ENCODE results near the gene TOMM70. TPM values are rescaled to one million over a fixed set of nuclear protein-coding genes. Genes with fewer than 3 reads are reported as not detected.

Gene TOMM70
- total and polyA plus RNA-seq, 10 donors, result 10.6 to 37.2 (median 30.4) TPM

DNA sequence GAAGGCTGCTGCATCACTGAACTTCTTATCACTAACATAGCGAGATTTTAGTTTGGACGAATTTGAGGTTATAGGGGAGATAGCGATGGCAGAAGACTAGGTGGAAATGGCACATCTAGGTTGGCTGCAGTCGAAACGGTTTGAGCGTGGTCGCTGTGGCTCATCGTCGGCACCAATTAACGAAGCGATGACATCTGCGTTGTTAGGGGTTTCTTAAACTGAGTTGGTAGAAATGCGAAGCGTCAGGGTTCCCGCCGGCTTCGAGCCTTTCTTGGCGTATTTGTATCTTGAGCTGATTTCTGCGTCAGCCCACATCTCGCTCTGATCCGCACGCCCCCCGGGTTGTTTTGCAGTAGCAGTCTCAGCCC, 769 bp upstream of the TOMM70 start:
- H3K27me3 ChIP-seq (replicated peaks in 1 of 7), result no peaks in the 10 kb centered on the region
- H3K4me1 ChIP-seq, result peaks cover 26 to 66% (median 50%) of the 10 kb centered on the region in 6 donors
- no peaks in the 10 kb centered on the region for H3K36me3 ChIP-seq
- TF ChIP-seq POLR2AphosphoS5 (IDR thresholded peaks at IDR 0.05), result no peak
- no peak for TF ChIP-seq POLR2A (IDR thresholded peaks at IDR 0.05)
- TF ChIP-seq, protein P1, sequence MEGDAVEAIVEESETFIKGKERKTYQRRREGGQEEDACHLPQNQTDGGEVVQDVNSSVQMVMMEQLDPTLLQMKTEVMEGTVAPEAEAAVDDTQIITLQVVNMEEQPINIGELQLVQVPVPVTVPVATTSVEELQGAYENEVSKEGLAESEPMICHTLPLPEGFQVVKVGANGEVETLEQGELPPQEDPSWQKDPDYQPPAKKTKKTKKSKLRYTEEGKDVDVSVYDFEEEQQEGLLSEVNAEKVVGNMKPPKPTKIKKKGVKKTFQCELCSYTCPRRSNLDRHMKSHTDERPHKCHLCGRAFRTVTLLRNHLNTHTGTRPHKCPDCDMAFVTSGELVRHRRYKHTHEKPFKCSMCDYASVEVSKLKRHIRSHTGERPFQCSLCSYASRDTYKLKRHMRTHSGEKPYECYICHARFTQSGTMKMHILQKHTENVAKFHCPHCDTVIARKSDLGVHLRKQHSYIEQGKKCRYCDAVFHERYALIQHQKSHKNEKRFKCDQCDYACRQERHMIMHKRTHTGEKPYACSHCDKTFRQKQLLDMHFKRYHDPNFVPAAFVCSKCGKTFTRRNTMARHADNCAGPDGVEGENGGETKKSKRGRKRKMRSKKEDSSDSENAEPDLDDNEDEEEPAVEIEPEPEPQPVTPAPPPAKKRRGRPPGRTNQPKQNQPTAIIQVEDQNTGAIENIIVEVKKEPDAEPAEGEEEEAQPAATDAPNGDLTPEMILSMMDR (IDR thresholded peaks at IDR 0.05 in 8 of 11, conservative IDR thresholded peaks at IDR 0.05 in 3 of 11), result no peak
- H3K4me3 ChIP-seq, result peak overlapping the region; percentile 72 to 97 (median 94)
- H3K27ac ChIP-seq, result peak overlapping the region; percentile 65 to 95 (median 92)
- intact Hi-C loops (cut with DNase I; ENCODE audit: low total_unique reads), result loop anchor here (10.0 kb wide), 1 partner anchor 93 kb away; the partner anchor contains the start of gene TMEM45A
- peak; percentile 86 for DNase-seq
- H3K9me3 ChIP-seq, result peaks cover 0 to 3% (median 2%) of the 10 kb centered on the region in 8 donors
- WGBS, 5 donors, result 0 to 1% (median 1%) methylated on average over 23 of the region's 23 CpGs

DNA sequence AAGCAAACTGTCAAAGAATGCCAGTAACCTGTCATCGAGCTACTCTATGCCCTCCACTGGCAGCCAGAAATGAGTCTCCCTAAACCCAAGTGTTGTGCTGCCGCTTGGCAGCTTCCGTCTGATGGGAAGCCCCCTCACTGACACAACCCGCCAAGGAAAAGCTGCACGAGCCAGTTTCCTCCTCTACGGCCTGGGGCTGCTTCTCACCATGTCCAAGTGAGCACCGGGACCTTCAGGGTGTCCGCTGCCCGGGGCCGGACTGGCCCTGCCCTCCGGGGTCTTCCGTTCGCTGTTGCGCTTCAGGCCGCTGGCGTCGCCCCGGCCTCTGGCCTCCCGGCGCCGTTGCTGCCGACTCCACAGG, 490 bp downstream of the TOMM70 start:
- Histone ChIP-seq H3K4me1 (peaks cover 26 to 79% (median 56%) of the 10 kb centered on the region in 6 donors), H3K9me3 (no peaks in the 10 kb centered on the region), H3K36me3 (no peaks in the 10 kb centered on the region), H3K4me3 (peak overlapping the region; percentile 72 to 97 (median 94)), H3K27ac (peak overlapping the region; percentile 65 to 95 (median 92)), H3K27me3 (replicated peaks in 1 of 7) (no peaks in the 10 kb centered on the region)
- no peak for TF ChIP-seq POLR2A (IDR thresholded peaks at IDR 0.05)
- TF ChIP-seq, protein P1 (IDR thresholded peaks at IDR 0.05 in 8 of 11, conservative IDR thresholded peaks at IDR 0.05 in 3 of 11), result no peak
- no peak for TF ChIP-seq POLR2AphosphoS5 (IDR thresholded peaks at IDR 0.05)
- intact Hi-C loops (cut with DNase I; ENCODE audit: low total_unique reads), result loop anchor here (10.0 kb wide), 1 partner anchor 94 kb away; the partner anchor contains the start of gene TMEM45A
- 0 to 1% (median 0%) methylated on average over 6 to 22 of the region's 22 CpGs for WGBS, 5 donors
- DNase-seq, result no peak

DNA sequence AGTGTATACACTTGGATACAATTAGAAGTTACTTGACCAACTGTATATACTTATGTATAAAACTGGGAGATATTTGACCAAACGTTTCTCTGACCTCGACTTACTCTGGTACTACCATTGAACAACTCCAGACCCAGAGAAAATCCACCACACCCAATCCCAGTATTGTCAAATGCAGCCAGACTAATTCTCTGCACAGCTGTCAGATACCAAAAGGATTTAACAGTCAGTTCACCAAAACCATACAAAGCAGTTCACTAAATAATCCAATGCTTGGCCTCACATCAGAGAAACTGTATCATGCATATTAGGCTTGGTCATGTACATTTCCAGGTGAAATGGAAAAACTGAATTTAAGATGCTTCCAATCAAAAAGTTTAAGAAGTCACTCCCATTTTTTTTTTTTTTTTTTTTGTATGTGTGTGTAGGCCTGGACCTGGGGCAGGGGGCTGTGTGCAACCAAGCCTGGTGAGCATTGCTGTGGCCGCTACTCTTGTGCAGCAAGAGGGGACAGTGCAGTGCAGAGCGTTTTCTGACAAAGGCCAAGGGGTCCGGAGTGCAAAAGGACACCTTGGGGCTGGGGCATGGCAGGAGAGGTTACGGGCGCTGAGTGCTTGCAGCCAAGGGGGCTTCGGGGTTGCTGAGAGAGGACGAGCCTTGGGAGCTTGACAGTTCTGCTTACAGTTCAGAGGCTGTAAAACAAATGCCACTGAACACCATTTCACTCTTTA, 1.4 kb downstream of the TOMM70 start:
- intact Hi-C loops (cut with DNase I; ENCODE audit: low total_unique reads), result loop anchor here (10.0 kb wide), 1 partner anchor 95 kb away; the partner anchor contains the start of gene TMEM45A
- H3K9me3 ChIP-seq, result no peaks in the 10 kb centered on the region
- no peaks in the 10 kb centered on the region for H3K36me3 ChIP-seq
- no peaks in the 10 kb centered on the region for H3K27me3 ChIP-seq (replicated peaks in 1 of 7)
- TF ChIP-seq POLR2AphosphoS5 (IDR thresholded peaks at IDR 0.05) (no peak), POLR2A (IDR thresholded peaks at IDR 0.05) (no peak)
- TF ChIP-seq, protein P1 (IDR thresholded peaks at IDR 0.05 in 8 of 11, conservative IDR thresholded peaks at IDR 0.05 in 3 of 11), result no peak
- H3K4me3 ChIP-seq, result peak overlapping the region; percentile 72 to 97 (median 94)
- DNase-seq, result peak; percentile 76
- H3K4me1 ChIP-seq, result peaks cover 26 to 88% (median 57%) of the 10 kb centered on the region in 6 donors
- WGBS, 5 donors, result 43 to 68% (median 65%) methylated on average over 9 of the region's 9 CpGs
- peak overlapping the region in 4 of 8 donors; percentile 91 to 95 (median 93) for H3K27ac ChIP-seq

DNA sequence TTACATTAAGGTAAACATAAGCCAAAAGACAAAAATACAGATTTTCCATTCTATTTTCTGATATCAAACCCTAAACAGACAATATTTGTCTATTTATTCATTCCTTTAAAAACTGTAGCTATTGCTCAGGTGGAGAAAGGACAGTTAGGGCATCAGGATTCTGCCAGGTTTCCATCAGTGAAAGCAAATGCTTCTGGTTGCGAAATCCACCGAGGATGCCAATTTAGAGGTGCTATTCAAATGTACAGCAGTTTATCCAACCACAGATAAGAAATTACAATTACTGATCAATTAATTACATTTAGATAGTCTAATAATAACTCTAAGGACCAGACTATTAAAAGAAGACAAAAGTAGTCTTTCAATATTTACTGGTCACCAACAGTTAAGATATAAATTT, 3.9 kb downstream of the TOMM70 start:
- Histone ChIP-seq H3K27ac (no peak overlapping the region), H3K9me3 (no peaks in the 10 kb centered on the region), H3K4me1 (peaks cover 16 to 83% (median 45%) of the 10 kb centered on the region in 6 donors), H3K4me3 (no peak overlapping the region), H3K36me3 (no peaks in the 10 kb centered on the region), H3K27me3 (replicated peaks in 1 of 7) (no peaks in the 10 kb centered on the region)
- TF ChIP-seq POLR2A (IDR thresholded peaks at IDR 0.05), result no peak
- TF ChIP-seq, protein P1 (IDR thresholded peaks at IDR 0.05 in 8 of 11, conservative IDR thresholded peaks at IDR 0.05 in 3 of 11), result no peak
- no peak for TF ChIP-seq POLR2AphosphoS5 (IDR thresholded peaks at IDR 0.05)
- 72 to 83% (median 81%) methylated on average over 2 of the region's 2 CpGs for WGBS, 5 donors
- intact Hi-C loops (cut with DNase I; ENCODE audit: low total_unique reads), result no loop called here
- no peak for DNase-seq
